ENCODE results near the gene RAPGEF1. TPM values are rescaled to one million over a fixed set of nuclear protein-coding genes. Genes with fewer than 3 reads are reported as not detected.
"Not testable (repeated sequence)": the region's sequence is repeated elsewhere in the genome, so short reads cannot be mapped to it uniquely, and the experiment has no call there.

The RAPGEF1 gene
- polyA plus RNA-seq, 2 donors: 9.0 to 11.0 TPM

- Histone ChIP-seq H3K27me3 (ENCODE audit: control insufficient read depth in 1 of 2, insufficient read depth in 2 of 2, low read length in 2 of 2) (no peaks in the 10 kb centered on the region), H3K9me3 (ENCODE audit: control insufficient read depth in 2 of 2, insufficient read depth in 1 of 2, low read depth in 1 of 2, low read length in 1 of 2) (no peaks in the 10 kb centered on the region), H3K4me3 (ENCODE audit: low read depth in 1 of 2, low read length in 2 of 2) (no peak overlapping the region), H3K27ac (ENCODE audit: low read depth in 2 of 2, low read length in 1 of 2) (peak overlapping the region; percentile 54 to 75), H3K36me3 (ENCODE audit: control insufficient read depth in 2 of 2, insufficient read depth in 2 of 2, low read length in 1 of 2) (no peaks in the 10 kb centered on the region), H3K4me1 (ENCODE audit: control insufficient read depth in 2 of 2, insufficient read depth in 2 of 2, low read length in 1 of 2) (peaks cover 7 to 17% of the 10 kb centered on the region in 2 donors)
- WGBS, 2 donors: 79 to 81% methylated on average over 12 of the region's 12 CpGs
Observed at GRCh38 chr9:131669269-131670157, 70.4 kb downstream of the RAPGEF1 start.

GRCh38 chr9:131668439-131669268 is 71.2 kb downstream of the RAPGEF1 start:
- peaks cover 4 to 17% of the 10 kb centered on the region in 2 donors for H3K4me1 ChIP-seq (ENCODE audit: control insufficient read depth in 2 of 2, insufficient read depth in 2 of 2, low read length in 1 of 2)
- 32 to 35% methylated on average over 15 of the region's 15 CpGs for WGBS, 2 donors
- H3K27me3 ChIP-seq (ENCODE audit: control insufficient read depth in 1 of 2, insufficient read depth in 2 of 2, low read length in 2 of 2): no peaks in the 10 kb centered on the region
- H3K9me3 ChIP-seq (ENCODE audit: control insufficient read depth in 2 of 2, insufficient read depth in 1 of 2, low read depth in 1 of 2, low read length in 1 of 2): no peaks in the 10 kb centered on the region
- peak overlapping the region; percentile 54 to 75 for H3K27ac ChIP-seq (ENCODE audit: low read depth in 2 of 2, low read length in 1 of 2)
- no peaks in the 10 kb centered on the region for H3K36me3 ChIP-seq (ENCODE audit: control insufficient read depth in 2 of 2, insufficient read depth in 2 of 2, low read length in 1 of 2)
- H3K4me3 ChIP-seq (ENCODE audit: low read depth in 1 of 2, low read length in 2 of 2): no peak overlapping the region

DNA sequence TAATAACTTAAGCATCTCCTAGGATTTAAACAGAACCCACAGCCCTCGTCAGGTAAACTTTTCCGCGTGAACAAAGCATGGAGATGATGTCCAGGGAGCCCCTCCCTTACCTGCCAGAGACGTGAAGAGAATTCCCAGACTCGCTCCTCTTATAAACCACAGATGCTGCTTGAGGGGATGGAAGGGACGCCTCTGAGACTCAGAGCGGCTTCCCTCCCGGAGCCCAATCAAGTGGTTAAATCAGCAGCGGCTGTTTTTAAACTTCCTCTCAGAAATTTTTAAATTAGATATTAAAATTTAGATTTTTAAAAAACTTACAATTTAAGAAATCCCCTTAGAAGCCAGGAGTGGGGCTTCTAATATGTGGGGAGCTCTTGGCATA is 71.8 kb downstream of the RAPGEF1 start:
- 82 to 83% methylated on average over 9 of the region's 9 CpGs for WGBS, 2 donors
- Histone ChIP-seq H3K27ac (ENCODE audit: low read depth in 2 of 2, low read length in 1 of 2) (peak overlapping the region; percentile 52 to 75), H3K27me3 (ENCODE audit: control insufficient read depth in 1 of 2, insufficient read depth in 2 of 2, low read length in 2 of 2) (no peaks in the 10 kb centered on the region), H3K9me3 (ENCODE audit: control insufficient read depth in 2 of 2, insufficient read depth in 1 of 2, low read depth in 1 of 2, low read length in 1 of 2) (no peaks in the 10 kb centered on the region), H3K4me1 (ENCODE audit: control insufficient read depth in 2 of 2, insufficient read depth in 2 of 2, low read length in 1 of 2) (peaks cover 4 to 17% of the 10 kb centered on the region in 2 donors), H3K4me3 (ENCODE audit: low read depth in 1 of 2, low read length in 2 of 2) (no peak overlapping the region), H3K36me3 (ENCODE audit: control insufficient read depth in 2 of 2, insufficient read depth in 2 of 2, low read length in 1 of 2) (no peaks in the 10 kb centered on the region)

- Histone ChIP-seq H3K9me3 (ENCODE audit: control insufficient read depth in 2 of 2, insufficient read depth in 1 of 2, low read depth in 1 of 2, low read length in 1 of 2) (no peaks in the 10 kb centered on the region), H3K4me3 (ENCODE audit: low read depth in 1 of 2, low read length in 2 of 2) (no peak overlapping the region), H3K36me3 (ENCODE audit: control insufficient read depth in 2 of 2, insufficient read depth in 2 of 2, low read length in 1 of 2) (no peaks in the 10 kb centered on the region), H3K4me1 (ENCODE audit: control insufficient read depth in 2 of 2, insufficient read depth in 2 of 2, low read length in 1 of 2) (peaks cover 4 to 17% of the 10 kb centered on the region in 2 donors), H3K27me3 (ENCODE audit: control insufficient read depth in 1 of 2, insufficient read depth in 2 of 2, low read length in 2 of 2) (no peaks in the 10 kb centered on the region), H3K27ac (ENCODE audit: low read depth in 2 of 2, low read length in 1 of 2) (peak overlapping the region in 1 of 2 donors; percentile 44)
- 57 to 71% methylated on average over 7 of the region's 7 CpGs for WGBS, 2 donors
Observed at GRCh38 chr9:131667576-131667975, 72.3 kb downstream of the RAPGEF1 start.

GRCh38 chr9:131666774-131667173 is 73.1 kb downstream of the RAPGEF1 start:
- WGBS, 2 donors: 91 to 94% methylated on average over 8 of the region's 8 CpGs
- H3K4me1 ChIP-seq (ENCODE audit: control insufficient read depth in 2 of 2, insufficient read depth in 2 of 2, low read length in 1 of 2): peaks cover 4 to 15% of the 10 kb centered on the region in 2 donors

DNA sequence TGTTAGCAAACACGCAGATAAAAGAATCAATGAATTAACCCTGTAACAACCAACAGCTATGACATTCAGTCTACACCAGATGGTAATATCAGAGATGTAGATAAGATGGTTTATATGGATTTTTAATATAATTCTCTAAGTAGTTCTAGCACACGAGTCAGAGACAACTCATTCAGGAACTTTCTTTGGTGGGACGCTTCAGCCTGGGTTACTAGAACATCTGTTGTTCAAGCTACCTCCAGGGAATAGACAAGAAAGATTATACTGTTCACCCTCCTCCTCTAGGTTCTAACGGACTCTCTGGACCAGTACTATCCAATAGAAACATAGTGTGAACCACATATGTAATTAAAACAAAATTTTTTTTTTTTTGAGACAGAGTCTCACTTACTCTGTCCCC is 73.8 kb downstream of the RAPGEF1 start:
- Histone ChIP-seq H3K4me3 (ENCODE audit: low read depth in 1 of 2, low read length in 2 of 2) (no peak overlapping the region), H3K36me3 (ENCODE audit: control insufficient read depth in 2 of 2, insufficient read depth in 2 of 2, low read length in 1 of 2) (no peaks in the 10 kb centered on the region), H3K9me3 (ENCODE audit: control insufficient read depth in 2 of 2, insufficient read depth in 1 of 2, low read depth in 1 of 2, low read length in 1 of 2) (no peaks in the 10 kb centered on the region), H3K27ac (ENCODE audit: low read depth in 2 of 2, low read length in 1 of 2) (no peak overlapping the region), H3K4me1 (ENCODE audit: control insufficient read depth in 2 of 2, insufficient read depth in 2 of 2, low read length in 1 of 2) (peaks cover 4 to 15% of the 10 kb centered on the region in 2 donors), H3K27me3 (ENCODE audit: control insufficient read depth in 1 of 2, insufficient read depth in 2 of 2, low read length in 2 of 2) (no peaks in the 10 kb centered on the region)
- 59 to 71% methylated on average over 4 of the region's 4 CpGs for WGBS, 2 donors

More at GRCh38 chr9:131666774-131667173, 73.1 kb downstream of the RAPGEF1 start:
- Histone ChIP-seq H3K4me3 (ENCODE audit: low read depth in 1 of 2, low read length in 2 of 2) (no peak overlapping the region), H3K27me3 (ENCODE audit: control insufficient read depth in 1 of 2, insufficient read depth in 2 of 2, low read length in 2 of 2) (no peaks in the 10 kb centered on the region), H3K9me3 (ENCODE audit: control insufficient read depth in 2 of 2, insufficient read depth in 1 of 2, low read depth in 1 of 2, low read length in 1 of 2) (no peaks in the 10 kb centered on the region), H3K36me3 (ENCODE audit: control insufficient read depth in 2 of 2, insufficient read depth in 2 of 2, low read length in 1 of 2) (no peaks in the 10 kb centered on the region), H3K27ac (ENCODE audit: low read depth in 2 of 2, low read length in 1 of 2) (no peak overlapping the region)

DNA sequence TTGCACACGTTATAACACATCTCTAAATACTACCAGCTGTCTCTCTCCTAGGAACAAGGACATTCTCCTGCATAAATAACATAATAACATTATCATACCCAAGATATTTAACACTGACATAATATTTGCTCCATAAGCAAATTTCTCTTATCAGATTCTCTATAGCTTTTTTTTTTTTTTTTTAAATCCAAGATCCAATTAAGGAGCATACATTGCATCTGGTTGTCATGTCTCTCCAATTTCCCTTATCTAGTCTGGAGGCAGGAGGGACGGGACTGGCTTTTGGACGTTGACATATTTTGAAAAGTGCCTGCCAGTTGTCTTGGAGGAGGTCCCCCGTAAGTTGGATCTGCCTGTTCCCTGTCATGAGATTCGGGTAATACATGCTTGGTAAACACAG is 76.6 kb downstream of the RAPGEF1 start:
- H3K4me3 ChIP-seq (ENCODE audit: low read depth in 1 of 2, low read length in 2 of 2): no peak overlapping the region
- 79 to 88% methylated on average over 5 of the region's 5 CpGs for WGBS, 2 donors
- H3K27ac ChIP-seq (ENCODE audit: low read depth in 2 of 2, low read length in 1 of 2): no peak overlapping the region
- peaks cover 0 to 3% of the 10 kb centered on the region in 2 donors for H3K4me1 ChIP-seq (ENCODE audit: control insufficient read depth in 2 of 2, insufficient read depth in 2 of 2, low read length in 1 of 2)
- no peaks in the 10 kb centered on the region for H3K9me3 ChIP-seq (ENCODE audit: control insufficient read depth in 2 of 2, insufficient read depth in 1 of 2, low read depth in 1 of 2, low read length in 1 of 2)
- no peaks in the 10 kb centered on the region for H3K36me3 ChIP-seq (ENCODE audit: control insufficient read depth in 2 of 2, insufficient read depth in 2 of 2, low read length in 1 of 2)
- H3K27me3 ChIP-seq (ENCODE audit: control insufficient read depth in 1 of 2, insufficient read depth in 2 of 2, low read length in 2 of 2): no peaks in the 10 kb centered on the region

DNA sequence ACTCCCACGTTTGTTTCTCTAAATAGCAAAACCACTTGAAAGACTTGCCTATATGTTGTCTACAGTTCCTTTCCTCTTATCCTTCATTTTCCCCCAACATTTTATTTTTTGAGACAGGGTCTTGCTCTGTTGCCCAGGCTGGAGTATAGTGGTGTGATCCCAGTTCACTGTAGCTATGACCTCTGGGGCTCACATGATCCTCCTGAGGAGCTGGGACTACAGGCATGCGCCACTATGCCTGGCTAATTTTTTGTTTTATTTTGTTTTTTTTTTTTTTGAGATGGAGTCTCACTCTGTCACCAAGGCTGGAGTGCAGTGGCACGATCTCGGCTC is 77.6 kb downstream of the RAPGEF1 start:
- not testable (repeated sequence) for H3K4me1 ChIP-seq (ENCODE audit: control insufficient read depth in 2 of 2, insufficient read depth in 2 of 2, low read length in 1 of 2); H3K9me3 ChIP-seq (ENCODE audit: control insufficient read depth in 2 of 2, insufficient read depth in 1 of 2, low read depth in 1 of 2, low read length in 1 of 2); H3K27me3 ChIP-seq (ENCODE audit: control insufficient read depth in 1 of 2, insufficient read depth in 2 of 2, low read length in 2 of 2); H3K36me3 ChIP-seq (ENCODE audit: control insufficient read depth in 2 of 2, insufficient read depth in 2 of 2, low read length in 1 of 2); H3K27ac ChIP-seq (ENCODE audit: low read depth in 2 of 2, low read length in 1 of 2); H3K4me3 ChIP-seq (ENCODE audit: low read depth in 1 of 2, low read length in 2 of 2)
- 84 to 89% methylated on average over 4 of the region's 4 CpGs for WGBS, 2 donors

DNA sequence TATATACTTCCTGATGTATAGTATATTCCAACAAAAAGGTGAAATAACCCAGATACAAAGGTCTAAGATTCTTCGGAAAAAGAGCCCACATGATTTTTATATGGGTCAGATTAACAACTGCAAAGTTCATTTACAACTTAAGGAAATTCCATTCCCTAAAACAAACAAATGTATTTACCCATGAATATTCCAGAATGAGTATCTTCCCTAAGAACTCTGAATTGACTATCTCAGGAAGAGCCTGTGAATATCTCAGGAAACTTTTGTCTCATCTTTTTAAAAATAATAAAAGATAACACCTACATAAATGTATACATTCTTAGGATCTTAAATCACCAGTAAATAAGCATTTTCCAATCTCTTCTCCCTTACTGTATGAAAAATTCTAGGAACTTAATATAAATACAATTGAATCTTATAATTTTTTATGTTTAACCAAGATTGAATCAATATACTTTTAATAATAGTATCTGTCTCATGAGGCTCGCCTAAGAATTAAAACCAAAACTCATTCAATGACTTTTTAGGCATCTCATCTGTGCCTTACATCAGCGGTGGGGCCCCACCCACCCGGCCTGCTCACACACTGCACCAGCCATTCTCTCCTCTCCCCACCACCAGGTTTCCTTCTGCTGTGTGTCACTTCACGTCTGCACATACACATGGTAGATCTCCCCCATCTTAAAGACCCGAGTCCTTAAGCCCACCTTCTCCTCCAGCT is 78.1 kb downstream of the RAPGEF1 start:
- 77% methylated on average over 6 of the region's 6 CpGs for WGBS, 2 donors

More for the DNA sequence above, 78.1 kb downstream of the RAPGEF1 start:
- peaks cover 3 to 8% of the 10 kb centered on the region in 2 donors for H3K4me1 ChIP-seq (ENCODE audit: control insufficient read depth in 2 of 2, insufficient read depth in 2 of 2, low read length in 1 of 2)
- no peaks in the 10 kb centered on the region for H3K9me3 ChIP-seq (ENCODE audit: control insufficient read depth in 2 of 2, insufficient read depth in 1 of 2, low read depth in 1 of 2, low read length in 1 of 2)
- H3K27me3 ChIP-seq (ENCODE audit: control insufficient read depth in 1 of 2, insufficient read depth in 2 of 2, low read length in 2 of 2): no peaks in the 10 kb centered on the region
- no peaks in the 10 kb centered on the region for H3K36me3 ChIP-seq (ENCODE audit: control insufficient read depth in 2 of 2, insufficient read depth in 2 of 2, low read length in 1 of 2)
- H3K4me3 ChIP-seq (ENCODE audit: low read depth in 1 of 2, low read length in 2 of 2): no peak overlapping the region
- H3K27ac ChIP-seq (ENCODE audit: low read depth in 2 of 2, low read length in 1 of 2): no peak overlapping the region
